ENCODE results near the gene CRYBB1. TPM values are rescaled to one million over a fixed set of nuclear protein-coding genes. Genes with fewer than 3 reads are reported as not detected.

CRYBB1 gene
- total RNA-seq, 4 donors from 2014 or later, result 1.0 TPM; not detected in 3

DNA sequence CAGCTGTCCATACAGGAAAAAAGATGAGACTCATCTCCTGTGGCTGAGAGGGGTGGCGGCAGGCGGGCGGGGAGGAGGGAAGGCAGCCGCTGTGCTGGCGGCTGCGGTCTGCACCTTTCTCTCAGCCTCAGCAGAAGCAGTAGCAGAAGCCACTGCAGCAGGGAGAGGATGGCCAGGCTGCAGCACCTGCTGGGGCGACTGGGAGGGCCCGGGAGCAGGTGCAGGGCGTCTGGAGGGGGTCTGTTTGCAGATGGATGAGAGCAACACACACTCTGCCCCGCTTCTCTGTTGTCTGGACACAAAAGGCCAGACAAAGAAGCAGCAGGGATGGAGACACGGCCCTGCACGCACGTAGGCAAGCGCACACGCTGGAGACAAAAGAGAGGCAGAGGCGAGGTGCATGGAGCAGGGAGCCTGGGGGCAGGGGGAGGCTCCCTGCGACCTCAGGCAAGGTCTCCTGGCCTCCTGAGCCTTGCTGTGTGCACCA lies 30.2 kb upstream of the CRYBB1 start:
- intact Hi-C loops (cut with DNase I), result no loop called here
- no peaks in the 10 kb centered on the region for H3K9me3 ChIP-seq
- peaks cover 4 to 5% of the 10 kb centered on the region in 2 donors for H3K4me1 ChIP-seq
- no peak for DNase-seq
- no peak overlapping the region for H3K27ac ChIP-seq
- H3K4me3 ChIP-seq (replicated peaks in 1 of 3), result no peak overlapping the region
- TF ChIP-seq CTCF (IDR thresholded peaks at IDR 0.05) (no peak), POLR2A (IDR thresholded peaks at IDR 0.05) (no peak)
- no peaks in the 10 kb centered on the region for H3K36me3 ChIP-seq
- WGBS, 2 donors, result 41 to 46% methylated on average over 17 of the region's 17 CpGs
- H3K27me3 ChIP-seq, result no peaks in the 10 kb centered on the region

- DNase-seq, result no peak
- 65 to 77% methylated on average over 5 of the region's 5 CpGs for WGBS, 2 donors
- Histone ChIP-seq H3K4me1 (peaks cover 4 to 5% of the 10 kb centered on the region in 2 donors), H3K27ac (no peak overlapping the region), H3K36me3 (no peaks in the 10 kb centered on the region), H3K27me3 (no peaks in the 10 kb centered on the region), H3K4me3 (replicated peaks in 1 of 3) (no peak overlapping the region), H3K9me3 (no peaks in the 10 kb centered on the region)
- TF ChIP-seq CTCF (IDR thresholded peaks at IDR 0.05) (no peak), POLR2A (IDR thresholded peaks at IDR 0.05) (no peak)
- intact Hi-C loops (cut with DNase I), result no loop called here
Observed at GRCh38 chr22:26646158-26646557, 28.3 kb upstream of the CRYBB1 start.

- no peaks in the 10 kb centered on the region for H3K9me3 ChIP-seq
- H3K27ac ChIP-seq, result no peak overlapping the region
- H3K4me3 ChIP-seq (replicated peaks in 1 of 3), result no peak overlapping the region
- no peak for TF ChIP-seq POLR2A (IDR thresholded peaks at IDR 0.05)
- TF ChIP-seq CTCF (IDR thresholded peaks at IDR 0.05), result no peak
- WGBS, 2 donors, result 86 to 88% methylated on average over 15 of the region's 15 CpGs
- no peaks in the 10 kb centered on the region for H3K36me3 ChIP-seq
- peaks cover 4 to 5% of the 10 kb centered on the region in 2 donors for H3K4me1 ChIP-seq
- no peaks in the 10 kb centered on the region for H3K27me3 ChIP-seq
- intact Hi-C loops (cut with DNase I), result no loop called here
- no peak for DNase-seq
Observed at GRCh38 chr22:26643418-26644100, 25.7 kb upstream of the CRYBB1 start.

GRCh38 chr22:26642465-26643417 lies 24.9 kb upstream of the CRYBB1 start:
- H3K27ac ChIP-seq, result no peak overlapping the region
- WGBS, 2 donors, result 60 to 67% methylated on average over 8 of the region's 8 CpGs
- intact Hi-C loops (cut with DNase I), result no loop called here
- H3K9me3 ChIP-seq, result no peaks in the 10 kb centered on the region
- H3K4me3 ChIP-seq (replicated peaks in 1 of 3), result no peak overlapping the region
- H3K27me3 ChIP-seq, result no peaks in the 10 kb centered on the region
- H3K36me3 ChIP-seq, result no peaks in the 10 kb centered on the region
- TF ChIP-seq CTCF (IDR thresholded peaks at IDR 0.05) (no peak), POLR2A (IDR thresholded peaks at IDR 0.05) (no peak)
- peaks cover 4 to 5% of the 10 kb centered on the region in 2 donors for H3K4me1 ChIP-seq
- peak in 1 of 2 donors; percentile 4 for DNase-seq
